GM21515 (cell line): ENCODE measurements around the gene KPNA3.
"Not testable (repeated sequence)": the region's sequence is repeated elsewhere in the genome, so short reads cannot be mapped to it uniquely, and the experiment has no call there.

ENCODE experiments used
- ATAC-seq: cut with Tn5 transposase; IDR thresholded peaks from one replicate; pipeline ENCODE4 v1.9.1; 2021; ENCODE audit not compliant: unreplicated experiment

Gene KPNA3

GRCh38 chr13:49792550-49793324, at the start of gene KPNA3:
TSS of gene KPNA3 (minus strand) at chr13:49792682. CDS start at chr13:49792506, 176 bp downstream.
- ATAC-seq, result peak; percentile 84

- no peak for ATAC-seq
These were observed 49.5 kb upstream of the KPNA3 start for GRCh38 chr13:49841964-49842363.

- ATAC-seq, result no peak
These were observed 48.2 kb upstream of the KPNA3 start for GRCh38 chr13:49840675-49841074.

DNA sequence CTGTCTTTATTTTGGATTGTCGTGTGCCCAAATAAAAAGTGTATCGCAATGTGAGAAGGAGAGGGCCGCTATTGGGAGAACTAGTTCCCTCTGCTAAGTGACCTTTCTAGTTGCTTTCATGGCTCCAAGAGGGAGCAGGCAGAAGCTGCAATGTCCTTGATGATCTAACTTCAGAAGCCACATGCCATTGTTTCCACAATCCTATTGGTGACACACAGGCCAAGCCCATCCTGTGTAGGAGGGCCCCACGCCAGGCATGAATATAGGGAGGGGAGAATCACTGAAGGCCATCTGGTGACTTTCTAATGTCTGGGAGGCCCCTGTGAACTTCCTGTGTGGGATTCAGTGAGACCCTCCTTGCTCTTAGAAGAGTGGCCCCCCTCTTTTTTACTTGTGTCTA, 47.8 kb upstream of the KPNA3 start:
- ATAC-seq, result no peak

GRCh38 chr13:49838989-49839388, 46.5 kb upstream of the KPNA3 start:
- ATAC-seq, result no peak

- ATAC-seq, result no peak
These were observed 44.0 kb upstream of the KPNA3 start for GRCh38 chr13:49836516-49836915.

DNA sequence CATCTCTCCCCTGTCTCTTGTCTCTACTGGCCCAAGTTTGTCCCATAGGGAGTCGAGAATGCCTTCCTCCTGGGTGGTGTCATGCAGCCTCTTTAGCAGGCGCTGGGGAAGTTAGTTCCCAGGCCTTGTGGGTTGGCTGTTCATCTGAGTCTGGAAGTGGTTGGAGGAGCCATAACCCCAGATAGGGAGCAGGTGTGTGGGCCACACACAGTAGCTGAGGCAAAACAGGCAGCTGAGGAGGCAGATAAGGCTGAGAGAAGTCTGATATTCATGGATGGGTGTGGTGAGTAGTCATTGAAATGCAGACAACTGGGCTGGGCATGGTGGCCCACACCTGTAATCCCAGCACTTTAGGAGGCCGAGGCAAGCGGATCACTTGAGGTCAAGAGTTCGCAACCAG, 40.9 kb upstream of the KPNA3 start:
- ATAC-seq, result no peak

GRCh38 chr13:49831455-49831854, 39.0 kb upstream of the KPNA3 start:
- no peak for ATAC-seq

DNA sequence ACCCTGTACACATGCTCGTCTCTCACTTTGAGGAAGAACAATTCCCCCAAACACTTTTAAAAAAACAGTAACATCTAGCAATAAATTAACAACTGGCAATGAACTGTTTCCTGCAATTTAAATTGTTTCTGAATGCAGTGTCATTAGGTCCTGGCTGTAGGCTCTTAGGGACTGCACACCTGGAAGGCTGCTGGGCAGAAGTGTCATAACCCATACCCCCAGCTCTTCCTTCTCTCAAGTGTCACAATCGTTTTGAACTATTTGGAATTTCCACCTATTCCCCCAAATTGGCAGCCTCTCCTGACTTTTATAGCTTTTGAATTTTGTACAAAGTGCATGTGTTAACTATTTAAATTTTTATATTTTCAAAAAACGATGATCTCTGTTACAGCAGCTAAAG, 38.2 kb upstream of the KPNA3 start:
- no peak for ATAC-seq

- no peak for ATAC-seq
These were observed 37.2 kb upstream of the KPNA3 start for GRCh38 chr13:49829715-49830114.

DNA sequence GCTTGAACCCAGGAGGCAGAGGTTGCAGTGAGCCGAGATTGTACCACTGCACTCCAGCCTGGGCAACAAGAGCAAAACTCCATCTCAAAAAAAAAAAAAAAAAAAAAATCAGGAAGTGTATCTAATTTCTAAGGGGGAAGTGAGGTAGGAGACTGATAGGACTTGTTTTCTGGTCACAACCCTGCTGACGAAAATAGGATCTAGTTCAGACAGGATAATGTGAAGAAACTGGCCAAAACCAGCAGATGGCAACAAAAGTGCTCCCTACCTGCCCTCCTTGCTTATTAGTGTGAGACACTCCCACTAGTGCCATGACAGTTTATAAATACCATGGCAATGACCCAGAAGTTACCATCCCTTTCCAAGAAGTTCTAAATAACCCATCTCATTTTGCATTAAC, 36.0 kb upstream of the KPNA3 start:
- ATAC-seq, result no peak

DNA sequence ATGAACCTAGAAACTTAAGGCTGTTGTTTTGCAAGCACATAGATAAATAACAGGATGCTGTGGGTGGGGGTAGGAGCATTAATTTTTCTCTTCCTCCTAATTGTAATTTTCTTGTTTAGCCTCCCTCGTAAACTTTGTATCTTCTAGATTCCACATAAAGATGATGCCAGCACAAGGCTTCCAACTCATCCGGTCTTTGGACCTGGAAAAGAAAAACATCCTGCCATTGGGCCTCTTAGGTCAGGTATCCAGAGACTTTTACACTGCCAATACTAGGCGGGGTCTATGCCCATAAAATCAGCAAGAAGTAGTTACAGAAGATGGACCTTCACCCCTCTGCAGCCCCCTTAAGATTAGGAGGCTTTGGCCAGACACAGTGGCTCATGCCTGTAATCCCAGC, 35.4 kb upstream of the KPNA3 start:
- no peak for ATAC-seq

DNA sequence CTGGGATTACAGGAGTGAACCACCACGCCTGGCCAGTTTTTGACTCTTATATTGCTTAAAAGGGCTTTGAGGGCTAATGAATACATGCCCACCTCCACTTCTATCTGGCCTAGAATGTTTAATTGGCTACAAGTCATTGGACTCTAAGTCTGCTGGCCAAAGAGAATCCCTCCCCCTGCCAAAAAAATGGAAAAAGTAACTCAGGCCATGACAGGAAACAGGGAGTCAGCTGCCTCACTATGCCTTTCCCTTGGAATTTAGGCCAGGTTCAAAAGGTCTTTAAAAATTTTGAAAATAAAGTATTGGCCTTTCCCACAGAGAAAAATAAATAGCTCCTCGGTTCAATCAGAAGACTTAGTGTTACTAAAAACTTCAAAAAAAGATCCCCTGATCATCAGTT, 34.9 kb upstream of the KPNA3 start:
- ATAC-seq, result no peak

GRCh38 chr13:49821216-49822009, 28.9 kb upstream of the KPNA3 start:
- ATAC-seq, result no peak

DNA sequence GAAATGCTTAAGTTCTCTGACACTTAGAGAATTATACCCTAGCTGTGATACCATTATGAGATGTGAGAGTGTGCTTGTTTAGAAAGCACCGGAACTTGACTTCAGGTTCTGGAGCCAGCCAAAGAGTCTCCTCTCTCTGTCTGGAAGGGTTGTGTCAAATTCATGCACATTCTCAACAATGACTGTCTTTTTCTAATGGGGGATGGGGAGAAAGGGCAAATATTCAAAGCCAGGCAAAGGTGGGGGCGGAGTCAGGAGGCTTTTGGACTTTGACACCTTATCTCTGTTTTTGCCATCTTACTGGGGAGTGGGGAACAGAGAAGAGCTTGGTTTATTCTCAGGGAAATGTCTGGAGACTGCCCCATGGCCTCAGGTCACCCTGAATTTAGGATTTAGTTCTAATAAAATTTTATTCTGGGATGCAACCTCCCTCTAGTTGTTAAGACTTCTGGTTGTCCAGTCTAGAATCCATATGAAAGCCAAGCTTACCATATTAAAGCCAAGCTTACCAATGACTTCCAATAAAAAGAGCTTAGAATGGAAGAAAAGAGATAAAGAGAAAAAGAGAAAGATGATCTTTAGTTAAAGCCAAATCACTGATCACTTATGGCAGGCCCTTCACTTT, 28.2 kb upstream of the KPNA3 start:
- no peak for ATAC-seq

GRCh38 chr13:49816047-49816446, 23.6 kb upstream of the KPNA3 start:
- ATAC-seq, result not testable (repeated sequence)

- ATAC-seq, result no peak
These were observed 22.2 kb upstream of the KPNA3 start for GRCh38 chr13:49814551-49815270.

- ATAC-seq, result no peak
These were observed 20.3 kb upstream of the KPNA3 start for GRCh38 chr13:49812812-49813211.

DNA sequence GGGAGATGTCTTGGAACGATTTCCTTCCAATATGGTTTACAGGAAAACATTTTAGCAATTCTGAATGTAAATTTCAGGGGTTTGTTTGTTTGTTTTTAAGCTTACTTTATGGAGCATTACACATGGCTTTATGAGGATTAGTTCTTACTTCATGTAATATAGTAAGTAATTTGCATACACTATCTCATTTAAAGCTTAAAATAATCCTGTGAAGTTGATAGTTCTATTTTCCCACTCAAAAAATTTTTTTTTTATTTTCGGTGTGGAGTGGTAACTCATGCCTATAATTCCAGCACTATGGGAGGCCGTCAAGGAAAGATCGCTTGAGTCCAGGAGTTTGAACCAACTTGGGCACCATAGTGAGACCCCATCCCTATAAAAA, 19.0 kb upstream of the KPNA3 start:
- no peak for ATAC-seq

GRCh38 chr13:49810567-49811526, 18.4 kb upstream of the KPNA3 start:
- no peak for ATAC-seq
